Measurements from ENCODE around the gene PARM1.

- TF ChIP-seq CTCF (IDR thresholded peaks at IDR 0.05; ENCODE audit: low read length) (no peak), EZH2 (IDR thresholded peaks at IDR 0.05; ENCODE audit: borderline replicate concordance, low read length) (no peak)
Observed at GRCh38 chr4:75004755-75005668, 72.1 kb downstream of the PARM1 start.

Data from OCI-LY1 (cell line).